ENCODE results near the gene BICDL1.

- TF ChIP-seq NFIC (IDR thresholded peaks at IDR 0.05; ENCODE audit: borderline replicate concordance), result no peak
- no peak for TF ChIP-seq USF1 (IDR thresholded peaks at IDR 0.05; ENCODE audit: borderline replicate concordance, low read depth)
- no peak for TF ChIP-seq TAF1 (IDR thresholded peaks at IDR 0.05; ENCODE audit: borderline replicate concordance, low read depth, low read length)
- no peak for TF ChIP-seq MAX (IDR thresholded peaks at IDR 0.05; ENCODE audit: low read depth)
- no peak for TF ChIP-seq SIN3A (IDR thresholded peaks at IDR 0.05; ENCODE audit: borderline replicate concordance, low read depth, low read length)
- TF ChIP-seq EZH2phosphoT487 (IDR thresholded peaks at IDR 0.05; ENCODE audit: borderline replicate concordance, low read depth), result no peak
These were observed 117.1 kb downstream of the BICDL1 start for GRCh38 chr12:120106151-120106550.
